Measurements from ENCODE around the gene RTN1.

The RTN1 gene

DNA sequence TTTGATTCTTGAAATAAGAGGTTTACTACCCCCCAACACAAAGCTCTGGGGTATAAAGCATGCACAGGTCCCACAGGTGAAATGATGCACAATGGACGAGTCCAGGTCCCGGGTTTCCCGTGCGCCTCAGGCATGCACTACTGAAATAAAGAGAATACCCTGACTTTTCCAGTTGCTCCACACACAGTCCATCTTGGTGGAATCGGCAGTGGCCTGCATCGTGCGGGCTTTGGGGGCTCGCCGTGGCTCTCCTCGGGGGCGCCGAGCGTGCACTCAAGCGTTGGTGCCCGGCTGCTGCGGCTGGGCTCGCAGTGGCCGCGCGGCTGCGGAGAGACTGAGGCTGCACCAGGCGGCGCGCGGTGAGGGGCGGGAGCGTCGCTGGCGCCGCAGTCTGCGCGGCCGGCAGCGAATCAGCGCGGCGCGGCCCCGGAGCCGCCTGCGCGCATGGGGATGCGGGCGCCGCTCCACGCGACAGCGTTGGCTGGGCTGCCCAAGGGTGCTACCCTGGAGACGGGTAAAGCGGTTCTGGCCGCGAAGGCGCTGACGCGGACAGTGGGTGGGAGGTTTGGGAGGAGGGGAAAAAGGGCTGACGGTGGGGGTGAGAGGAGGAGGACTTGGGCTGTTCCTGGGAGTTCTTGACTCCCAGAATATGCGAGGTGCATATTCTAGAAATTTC, 240.2 kb downstream of the RTN1 start:
- peak; percentile 39 for DNase-seq (ENCODE audit: low spot score)

- peak; percentile 25 for DNase-seq (ENCODE audit: low spot score)
Observed at GRCh38 chr14:59629444-59630287, 240.9 kb downstream of the RTN1 start.

DNA sequence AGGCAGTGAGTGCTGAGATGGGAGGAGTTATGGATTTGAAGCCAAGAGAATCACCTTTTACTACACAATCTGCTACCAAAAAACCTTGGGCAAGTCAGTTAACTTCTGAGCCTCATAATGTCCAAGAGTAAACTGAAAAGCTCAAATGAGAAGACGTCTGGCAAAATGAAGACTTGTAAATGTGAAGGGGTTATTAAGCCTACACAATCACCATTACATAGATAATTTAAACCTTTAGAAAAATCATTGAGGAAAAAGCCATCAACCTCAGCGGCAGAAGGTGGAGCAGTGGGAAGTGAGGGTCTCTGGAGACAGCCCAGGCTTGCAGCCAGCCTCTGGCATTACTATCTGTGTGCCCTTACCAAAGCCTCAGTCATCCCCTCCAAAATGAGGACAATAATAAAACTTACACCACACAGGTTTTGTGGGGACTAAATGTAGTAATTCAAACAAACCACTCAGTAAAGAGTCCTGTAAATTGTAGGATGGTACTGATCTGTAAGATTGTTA, 243.5 kb downstream of the RTN1 start:
- no peak for DNase-seq (ENCODE audit: low spot score)

- DNase-seq (ENCODE audit: low spot score), result no peak
Observed at GRCh38 chr14:59622631-59623030, 247.9 kb downstream of the RTN1 start.

- DNase-seq (ENCODE audit: low spot score), result no peak
Observed at GRCh38 chr14:59619061-59619460, 251.5 kb downstream of the RTN1 start.

DNA sequence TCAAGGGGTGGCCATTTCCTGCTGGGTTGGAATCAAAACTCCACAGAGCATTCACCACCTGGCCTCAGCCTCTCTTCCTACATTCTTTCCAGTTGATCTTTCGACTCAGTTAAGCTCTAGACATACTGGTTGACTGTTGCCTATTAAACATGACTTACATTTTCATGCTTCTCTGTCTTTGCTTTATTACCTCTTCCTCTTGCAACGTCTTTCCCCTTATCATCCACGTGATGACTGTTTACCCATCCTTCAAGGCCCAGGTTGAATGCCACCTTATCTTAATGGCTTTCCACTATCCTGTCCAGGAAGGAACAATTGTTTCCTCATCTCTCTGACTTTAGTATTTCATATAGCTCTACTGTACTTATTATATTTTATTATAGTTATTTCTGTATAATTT, 269.5 kb downstream of the RTN1 start:
- no peak for DNase-seq (ENCODE audit: low spot score)

DNA sequence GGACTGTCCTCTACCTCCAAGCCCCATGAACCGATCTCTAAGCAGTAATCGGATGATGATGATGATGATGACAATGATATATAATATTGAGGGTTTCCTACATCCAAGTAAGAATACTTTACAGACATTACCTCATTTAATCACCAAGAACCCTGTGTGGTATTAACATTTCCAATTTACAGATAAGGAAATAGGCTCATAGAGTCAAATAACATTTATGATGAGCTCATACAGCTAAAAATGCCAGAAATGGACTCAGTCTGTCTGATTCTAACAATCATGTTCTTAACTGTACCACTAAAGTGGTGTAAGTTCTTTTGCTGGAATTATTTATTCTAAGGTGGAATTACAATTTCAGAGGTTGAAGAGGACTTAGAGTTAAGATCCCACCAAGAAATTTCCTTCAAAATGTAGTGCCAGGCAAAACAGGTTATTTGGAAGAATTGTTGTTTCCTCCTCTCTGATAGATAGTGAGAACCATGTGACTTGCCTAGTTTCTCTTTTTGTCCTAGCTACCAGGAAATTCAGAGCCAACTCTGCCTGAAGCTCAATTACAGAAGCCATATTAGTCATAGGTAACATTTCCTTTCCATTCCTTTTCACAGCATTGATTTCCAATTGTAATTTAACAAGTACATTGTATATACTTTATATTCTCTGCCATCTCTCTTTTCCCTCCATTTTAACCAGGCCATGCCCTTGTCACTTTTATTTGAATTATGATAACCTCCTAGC, 270.2 kb downstream of the RTN1 start:
- no peak for DNase-seq (ENCODE audit: low spot score)

GRCh38 chr14:59595071-59595470, 275.5 kb downstream of the RTN1 start:
- no peak for DNase-seq (ENCODE audit: low spot score)

DNA sequence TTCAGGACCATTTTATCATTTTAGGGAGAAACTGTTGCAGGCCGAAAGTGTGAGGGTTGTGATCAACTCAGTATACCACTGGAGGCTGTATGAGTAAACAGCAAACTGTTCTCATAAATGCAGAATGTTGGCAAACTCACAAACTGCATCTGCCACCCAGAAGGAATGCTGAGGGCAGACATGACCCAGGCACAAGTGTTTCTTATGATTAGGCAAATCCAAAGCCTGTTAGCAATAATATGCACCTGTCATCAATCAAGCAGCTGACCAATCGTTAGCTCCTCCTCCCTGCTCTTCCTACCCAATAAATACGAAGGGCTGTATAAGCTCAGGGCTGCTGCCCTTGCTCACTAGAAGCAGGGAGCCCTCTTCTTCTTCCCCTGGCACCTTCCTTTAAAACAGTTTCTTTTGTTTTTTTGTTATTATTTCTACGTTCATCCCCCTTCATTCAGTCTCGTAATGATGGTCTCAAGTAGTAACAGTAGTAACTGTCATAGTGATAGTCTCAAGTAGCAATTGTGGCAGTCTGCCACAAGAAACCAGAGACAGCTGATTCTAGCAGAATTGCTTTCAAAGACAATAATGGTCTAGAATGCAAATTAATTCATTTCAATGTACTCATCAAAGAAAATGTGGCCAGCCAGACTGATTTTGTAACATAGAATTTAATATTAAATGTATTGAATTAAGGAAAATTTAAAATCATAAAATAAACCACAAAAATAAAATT, 278.8 kb downstream of the RTN1 start:
- DNase-seq (ENCODE audit: low spot score), result no peak

- no peak for DNase-seq (ENCODE audit: low spot score)
Observed at GRCh38 chr14:59588101-59588500, 282.5 kb downstream of the RTN1 start.

DNA sequence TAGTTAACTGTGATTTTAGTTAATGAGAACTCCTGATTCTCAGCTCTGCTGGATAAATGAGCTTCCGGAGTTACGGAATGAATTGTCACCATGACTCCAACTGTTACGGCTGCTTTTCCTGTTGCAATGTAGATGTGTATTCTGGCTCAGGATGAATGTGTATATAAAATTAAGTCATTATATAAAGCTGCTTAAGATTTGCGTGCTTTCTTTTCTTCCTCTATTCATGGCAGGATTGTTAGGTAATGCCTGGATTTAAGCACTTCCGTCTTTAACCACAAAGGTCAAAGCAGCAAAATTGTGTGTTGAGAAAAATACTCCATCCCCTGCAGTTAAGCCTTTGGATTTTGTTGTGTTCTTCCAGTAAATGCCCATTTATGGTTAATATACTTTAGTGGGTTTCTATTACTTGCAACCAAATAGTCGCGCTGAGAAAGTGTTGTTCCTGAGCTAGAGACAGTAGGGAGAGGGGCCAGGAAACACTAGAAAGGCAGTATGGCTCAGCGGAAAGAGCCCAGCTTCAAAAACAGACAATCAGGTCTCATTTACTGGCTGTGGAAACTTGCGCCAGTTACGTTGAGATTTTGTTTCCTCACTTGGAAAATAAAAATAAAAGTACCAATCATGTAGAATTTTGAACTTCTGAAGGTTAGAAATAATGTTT, 284.6 kb downstream of the RTN1 start:
- DNase-seq (ENCODE audit: low spot score), result no peak

- no peak for DNase-seq (ENCODE audit: low spot score)
Observed at GRCh38 chr14:59583755-59584154, 286.8 kb downstream of the RTN1 start.

DNA sequence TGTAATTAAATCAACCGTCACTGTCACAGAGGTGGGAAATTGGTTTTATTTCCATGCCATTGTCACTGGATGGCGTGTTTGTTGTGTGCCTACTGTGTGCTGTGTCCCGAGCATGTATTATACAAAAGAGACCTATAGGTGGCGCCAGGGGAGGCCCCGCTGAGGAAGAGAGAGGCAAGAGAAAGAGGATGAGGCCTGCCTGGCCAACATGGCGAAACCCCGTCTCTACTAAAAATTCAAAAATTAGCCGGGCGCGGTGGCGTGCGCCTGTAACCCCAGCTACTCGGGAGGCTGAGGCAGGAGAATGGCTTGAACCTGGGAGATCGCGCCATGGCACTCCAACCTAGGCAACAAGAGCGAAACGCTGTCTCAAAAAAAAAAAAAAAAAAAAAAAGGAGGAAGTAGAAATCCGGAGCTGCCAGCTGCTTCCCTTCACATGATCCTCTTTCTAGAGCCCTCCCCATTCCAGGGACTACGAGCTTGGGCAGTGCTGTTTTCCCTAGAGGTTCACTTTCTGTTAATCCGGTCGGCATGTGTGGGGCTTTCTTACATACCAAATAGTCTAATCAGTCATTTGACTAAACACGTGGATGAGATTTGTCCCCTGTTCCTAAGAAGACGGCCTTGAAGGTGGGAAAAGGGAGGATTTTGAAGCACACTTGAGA, 287.6 kb downstream of the RTN1 start:
- DNase-seq (ENCODE audit: low spot score), result no peak

GRCh38 chr14:59582161-59582560, 288.4 kb downstream of the RTN1 start:
- no peak for DNase-seq (ENCODE audit: low spot score)

DNA sequence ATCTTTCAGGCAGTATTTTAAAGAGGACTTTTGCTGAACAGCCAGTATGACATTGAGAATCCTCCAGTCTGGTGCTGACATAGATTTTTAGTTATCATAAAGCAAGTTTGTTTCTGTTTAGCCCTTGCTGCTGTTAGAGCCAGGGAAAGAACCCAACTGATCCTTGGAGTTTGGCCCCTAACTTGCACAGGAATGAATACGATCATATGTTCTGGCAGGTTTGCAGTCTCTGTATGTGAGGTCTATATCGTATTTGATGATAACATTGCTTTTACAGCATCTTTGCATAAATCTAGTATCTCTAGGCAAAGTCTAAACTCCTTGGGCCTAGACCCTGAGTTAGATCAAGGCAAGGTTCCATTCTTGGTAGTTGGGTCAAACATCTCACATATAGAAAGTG, 289.7 kb downstream of the RTN1 start:
- no peak for DNase-seq (ENCODE audit: low spot score)

DNA sequence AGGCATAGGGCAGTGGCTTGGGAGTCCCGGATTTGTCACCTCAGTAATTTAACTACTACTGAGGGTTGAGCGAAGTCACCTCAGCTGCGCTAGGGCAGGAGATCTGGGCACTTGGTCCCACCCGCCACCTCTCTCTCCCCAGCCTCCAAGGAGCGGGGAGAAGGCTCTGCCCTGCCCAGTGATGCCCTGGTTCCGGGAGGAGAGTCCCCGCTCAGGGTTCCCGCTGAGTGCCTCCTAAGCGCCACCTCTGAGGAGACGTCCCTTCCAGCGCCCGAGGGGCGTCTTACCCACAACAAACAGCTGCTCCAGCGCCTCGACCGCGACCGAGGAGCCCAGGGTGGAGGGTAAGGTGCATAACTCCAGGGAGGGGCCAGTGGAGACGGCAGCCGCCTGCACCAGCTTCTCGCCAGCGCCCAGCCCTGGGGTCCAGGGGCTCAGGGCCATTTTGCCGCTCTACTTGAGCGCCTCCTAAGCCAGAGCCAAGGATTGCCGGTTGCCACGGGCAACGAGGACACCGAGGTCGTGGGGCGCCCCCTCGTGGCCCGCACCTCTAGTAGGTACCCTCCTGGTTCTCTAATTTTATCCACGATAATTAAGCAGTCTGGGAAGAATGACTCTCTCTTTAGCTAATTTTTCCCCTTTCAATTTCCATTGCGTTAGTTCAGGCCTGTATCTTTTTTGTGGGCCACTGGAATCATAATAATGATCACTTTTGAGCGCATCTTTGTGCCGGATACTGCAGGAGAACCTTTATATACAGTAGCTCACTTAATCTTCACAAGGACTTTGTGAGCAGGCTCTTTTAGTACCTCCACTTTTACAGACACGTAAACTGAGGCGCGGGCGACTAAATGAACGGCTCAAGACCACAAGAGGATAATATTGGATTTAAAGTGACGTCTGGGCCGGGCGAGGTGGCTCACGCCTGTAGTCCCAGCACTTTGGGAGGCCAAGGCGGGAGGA, 294.0 kb downstream of the RTN1 start, which contains the start of gene CCDC175:
TSS of gene CCDC175 (minus strand) at position 481 of the 963 bp plus-strand sequence. CDS start at position 444, 37 bp downstream.
- peak; percentile 75 for DNase-seq (ENCODE audit: low spot score)

DNA sequence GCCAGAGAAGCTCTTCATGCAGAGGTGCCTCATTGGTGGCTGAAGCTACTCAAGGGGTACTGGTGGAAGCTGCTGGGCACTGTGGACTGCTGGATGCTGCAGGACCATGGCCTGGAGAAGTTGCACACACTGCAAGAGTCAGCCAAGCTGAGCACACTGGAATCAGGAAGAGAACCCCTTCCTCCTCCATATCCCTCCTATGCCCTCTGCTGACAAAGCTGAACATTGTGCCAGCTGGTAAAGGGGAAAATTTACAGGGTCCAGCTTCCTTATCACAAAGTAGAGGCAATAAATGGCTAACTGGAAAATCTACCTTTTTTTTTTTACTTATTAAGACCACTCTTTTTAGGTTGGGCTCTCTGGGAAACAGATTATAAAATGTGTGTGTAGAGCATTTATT, 300.5 kb downstream of the RTN1 start:
- no peak for DNase-seq (ENCODE audit: low spot score)

- no peak for DNase-seq (ENCODE audit: low spot score)
Observed at GRCh38 chr14:59566725-59567124, 303.9 kb downstream of the RTN1 start.

- no peak for DNase-seq (ENCODE audit: low spot score)
Observed at GRCh38 chr14:59566296-59566695, 304.3 kb downstream of the RTN1 start.
